Endodermal cell (in vitro differentiated cells): ENCODE results near the gene C1QTNF4. TPM values are rescaled to one million over a fixed set of nuclear protein-coding genes. Genes with fewer than 3 reads are reported as not detected.
A peak's percentile ranks its signal among the peaks of the same experiment; 100 is the strongest.

ENCODE experiments used
- DNase-seq: peaks from one replicate; pipeline ENCODE4 v3.0.0-alpha.2; 2017
- H3K27ac ChIP-seq: 2 replicates; pipeline ENCODE4 v1.5.1; 2013; ENCODE audit warnings: mild to moderate bottlenecking, low read depth, low read length, moderate library complexity
- H3K27me3 ChIP-seq: 2 replicates; pipeline ENCODE4 v1.6.1; 2013; ENCODE audit warnings: mild to moderate bottlenecking, low read length, moderate library complexity; ENCODE audit not compliant: insufficient read depth, control insufficient read depth, poor library complexity, severe bottlenecking
- H3K36me3 ChIP-seq: 2 replicates; pipeline ENCODE4 v1.7.0; 2013; ENCODE audit warnings: mild to moderate bottlenecking, low read length, moderate library complexity; ENCODE audit not compliant: control insufficient read depth, insufficient read depth
- H3K4me1 ChIP-seq: one replicate; pipeline ENCODE4 v1.7.0; 2013; ENCODE audit warnings: low read length; ENCODE audit not compliant: control insufficient read depth, insufficient read depth
- H3K4me3 ChIP-seq: 2 replicates; pipeline ENCODE4 v1.5.1; 2013; ENCODE audit warnings: mild to moderate bottlenecking, low read length, moderate library complexity
- H3K9ac ChIP-seq: 2 replicates; pipeline ENCODE4 v1.6.1; 2013; ENCODE audit warnings: mild to moderate bottlenecking, low read length, moderate library complexity; ENCODE audit not compliant: poor library complexity, severe bottlenecking; ENCODE audit errors: extremely low read depth
- H3K9me3 ChIP-seq: 2 replicates; pipeline ENCODE4 v1.6.1; 2013; ENCODE audit warnings: mild to moderate bottlenecking, low read length, moderate library complexity; ENCODE audit not compliant: control insufficient read depth
- H3K27ac Mint-ChIP-seq: 2 replicates; pipeline ENCODE4 v1.8.0; 2020; ENCODE audit warnings: mixed read lengths
- H3K27me3 Mint-ChIP-seq: 2 replicates; pipeline ENCODE4 v1.8.0; 2021; ENCODE audit warnings: mild to moderate bottlenecking, mixed read lengths; ENCODE audit not compliant: insufficient read depth
- H3K36me3 Mint-ChIP-seq: 2 replicates; pipeline ENCODE4 v1.8.0; 2020; ENCODE audit warnings: low read depth, mixed read lengths
- H3K4me1 Mint-ChIP-seq: 2 replicates; pipeline ENCODE4 v1.8.0; 2020; ENCODE audit warnings: mixed read lengths
- H3K4me3 Mint-ChIP-seq: 2 replicates; pipeline ENCODE4 v1.8.0; 2020; ENCODE audit warnings: mild to moderate bottlenecking, moderate library complexity, mixed read lengths
- H3K9me3 Mint-ChIP-seq: 2 replicates; pipeline ENCODE4 v1.8.0; 2020; ENCODE audit warnings: mild to moderate bottlenecking, mixed read lengths
- CTCF ChIP-seq: fragments of 200-600 bp; sonication (generic); conservative IDR thresholded peaks from 2 replicates; pipeline ENCODE4 v1.5.0; 2021; ENCODE audit warnings: antibody characterized with exemption, mild to moderate bottlenecking
- WGBS, 2 experiments: methylation state at CpG; one replicate each; pipeline versions ENCODE4 v1.1.5 to v1.1.7; 2013; ENCODE audit warnings: missing lambda C conversion rate in 2 of 2, mixed read lengths in 1 of 2; ENCODE audit not compliant: insufficient coverage in 1 of 2, insufficient read length in 1 of 2; 5-methylcytosine and 5-hydroxymethylcytosine counted together
- total RNA-seq, 2 donors: library from RNA; stranded (reverse); fragmentation: NEBNext Ultra II Directional in 1 of 2; extraction: Animal tissue kit (Norgen Biotek cat#: 25700) in 1 of 2; gene quantifications; 2 replicates in 1 of 2; 3 replicates in 1 of 2; pipeline ENCODE4 v1.2.1, GENCODE V29; 2021

The C1QTNF4 gene
- total RNA-seq, 2 donors from 2014 or later: 6.9 to 10.5 TPM

- Histone ChIP-seq H3K9me3 (no peaks in the 10 kb centered on the region), H3K27me3 (no peaks in the 10 kb centered on the region), H3K9ac (no peak overlapping the region), H3K27ac (no peak overlapping the region), H3K4me1 (no peaks in the 10 kb centered on the region), H3K36me3 (peaks cover 62% of the 10 kb centered on the region), H3K4me3 (no peak overlapping the region)
- peaks cover 8% of the 10 kb centered on the region for H3K4me1 Mint-ChIP-seq
- TF ChIP-seq CTCF: no peak
- H3K36me3 Mint-ChIP-seq: peaks cover 51% of the 10 kb centered on the region
- 94 to 96% methylated on average over 7 of the region's 7 CpGs for WGBS, 2 experiments
- no peak overlapping the region for H3K27ac Mint-ChIP-seq
- DNase-seq: no peak
- no peaks in the 10 kb centered on the region for H3K27me3 Mint-ChIP-seq
- no peak overlapping the region for H3K4me3 Mint-ChIP-seq
- H3K9me3 Mint-ChIP-seq: no peaks in the 10 kb centered on the region
Measured at GRCh38 chr11:47569646-47570045, 24.6 kb downstream of the C1QTNF4 start.

- no peak for TF ChIP-seq CTCF
- H3K27ac ChIP-seq: no peak overlapping the region
- Mint-ChIP-seq H3K9me3 (no peaks in the 10 kb centered on the region), H3K4me3 (peak overlapping the region; percentile 80), H3K27me3 (no peaks in the 10 kb centered on the region), H3K27ac (peak overlapping the region; percentile 84), H3K4me1 (peaks cover 8% of the 10 kb centered on the region), H3K36me3 (peaks cover 30% of the 10 kb centered on the region)
- H3K4me1 ChIP-seq: no peaks in the 10 kb centered on the region
- H3K36me3 ChIP-seq: peaks cover 30% of the 10 kb centered on the region
- H3K9ac ChIP-seq: peak overlapping the region; percentile 95
- no peak for DNase-seq
- H3K27me3 ChIP-seq: no peaks in the 10 kb centered on the region
- 43 to 68% methylated on average over 12 to 17 of the region's 17 CpGs for WGBS, 2 experiments
- H3K4me3 ChIP-seq: peak overlapping the region; percentile 92
- no peaks in the 10 kb centered on the region for H3K9me3 ChIP-seq
Measured at GRCh38 chr11:47566149-47566698, 28.0 kb downstream of the C1QTNF4 start.

GRCh38 chr11:47565340-47566148 is 28.7 kb downstream of the C1QTNF4 start, which contains the start of gene PTPMT1:
Gene PTPMT1 (plus strand): TSS chr11:47565599. CDS start chr11:47565623, 24 bp downstream.
- H3K9me3 Mint-ChIP-seq: no peaks in the 10 kb centered on the region
- Histone ChIP-seq H3K27ac (peak within 1 kb of the TSS; percentile 10), H3K4me1 (no peaks in the 10 kb centered on the region), H3K9me3 (no peaks in the 10 kb centered on the region), H3K36me3 (peaks cover 23% of the 10 kb centered on the region), H3K27me3 (no peaks in the 10 kb centered on the region), H3K4me3 (peak within 1 kb of the TSS; percentile 92), H3K9ac (peak within 1 kb of the TSS; percentile 95)
- peak within 1 kb of the TSS; percentile 84 for H3K27ac Mint-ChIP-seq
- H3K4me3 Mint-ChIP-seq: peak within 1 kb of the TSS; percentile 80
- TF ChIP-seq CTCF: no peak
- peaks cover 8% of the 10 kb centered on the region for H3K4me1 Mint-ChIP-seq
- DNase-seq: peak; percentile 90
- WGBS, 2 experiments: 1 to 2% methylated on average over 24 to 86 of the region's 86 CpGs
- H3K27me3 Mint-ChIP-seq: no peaks in the 10 kb centered on the region
- peaks cover 25% of the 10 kb centered on the region for H3K36me3 Mint-ChIP-seq
